ENCODE results near the gene PGR.

PGR gene
- total RNA-seq, result 0 reads per million in 3 donors

GRCh38 chr11:101129203-101129943 is at the start of gene PGR:
Gene PGR (minus strand): TSS chr11:101129813. CDS start chr11:101129070, 743 bp downstream.
- H3K4me1 ChIP-seq (ENCODE audit: control insufficient read depth, insufficient read depth, low read length, poor library complexity, severe bottlenecking), result no peaks in the 10 kb centered on the region
- no peaks in the 10 kb centered on the region for H3K9me3 ChIP-seq (ENCODE audit: control insufficient read depth, low read length)
- no peak for DNase-seq
- H3K36me3 ChIP-seq (ENCODE audit: control insufficient read depth, insufficient read depth, low read length), result no peaks in the 10 kb centered on the region
- no peak within 1 kb of the TSS for H3K27ac ChIP-seq (ENCODE audit: insufficient read depth, low read length, poor library complexity, severe bottlenecking)
- H3K4me3 ChIP-seq (ENCODE audit: insufficient read depth, low read depth, low read length, poor library complexity, severe bottlenecking), result no peak within 1 kb of the TSS
- H3K27me3 ChIP-seq (replicated peaks; ENCODE audit: control insufficient read depth, insufficient read depth, low read length, poor library complexity, severe bottlenecking), result peaks cover 21% of the 10 kb centered on the region

GRCh38 chr11:101176381-101176780 is 46.8 kb upstream of the PGR start:
- Histone ChIP-seq H3K4me1 (ENCODE audit: control insufficient read depth, insufficient read depth, low read length, poor library complexity, severe bottlenecking) (no peaks in the 10 kb centered on the region), H3K36me3 (ENCODE audit: control insufficient read depth, insufficient read depth, low read length) (no peaks in the 10 kb centered on the region), H3K27ac (ENCODE audit: insufficient read depth, low read length, poor library complexity, severe bottlenecking) (no peak overlapping the region), H3K27me3 (replicated peaks; ENCODE audit: control insufficient read depth, insufficient read depth, low read length, poor library complexity, severe bottlenecking) (no peaks in the 10 kb centered on the region), H3K9me3 (ENCODE audit: control insufficient read depth, low read length) (no peaks in the 10 kb centered on the region), H3K4me3 (ENCODE audit: insufficient read depth, low read depth, low read length, poor library complexity, severe bottlenecking) (no peak overlapping the region)
- DNase-seq, result no peak

DNA sequence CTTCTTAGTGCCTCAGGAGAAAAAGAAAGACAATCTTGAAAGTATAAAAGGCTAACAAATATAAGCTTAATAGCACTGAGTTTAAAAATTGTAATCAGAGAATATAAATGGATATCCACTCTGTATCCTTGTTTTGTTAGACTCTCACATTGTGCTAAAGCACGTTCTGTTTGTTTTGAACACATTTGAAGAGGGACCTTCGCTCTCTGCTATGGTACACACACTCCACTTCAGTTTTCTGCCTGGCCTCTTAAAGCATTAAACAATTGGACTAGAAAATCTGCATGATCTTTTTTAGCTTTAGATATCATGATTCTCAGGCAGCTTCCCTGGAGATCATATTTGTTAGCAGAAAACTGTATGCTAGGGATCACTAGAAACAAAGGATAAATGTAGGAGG is 40.3 kb upstream of the PGR start:
- DNase-seq, result no peak
- no peak overlapping the region for H3K27ac ChIP-seq (ENCODE audit: insufficient read depth, low read length, poor library complexity, severe bottlenecking)
- H3K4me3 ChIP-seq (ENCODE audit: insufficient read depth, low read depth, low read length, poor library complexity, severe bottlenecking), result no peak overlapping the region
- no peaks in the 10 kb centered on the region for H3K36me3 ChIP-seq (ENCODE audit: control insufficient read depth, insufficient read depth, low read length)
- H3K9me3 ChIP-seq (ENCODE audit: control insufficient read depth, low read length), result no peaks in the 10 kb centered on the region
- H3K4me1 ChIP-seq (ENCODE audit: control insufficient read depth, insufficient read depth, low read length, poor library complexity, severe bottlenecking), result no peaks in the 10 kb centered on the region
- no peaks in the 10 kb centered on the region for H3K27me3 ChIP-seq (replicated peaks; ENCODE audit: control insufficient read depth, insufficient read depth, low read length, poor library complexity, severe bottlenecking)

- Histone ChIP-seq H3K4me1 (ENCODE audit: control insufficient read depth, insufficient read depth, low read length, poor library complexity, severe bottlenecking) (no peaks in the 10 kb centered on the region), H3K9me3 (ENCODE audit: control insufficient read depth, low read length) (no peaks in the 10 kb centered on the region), H3K4me3 (ENCODE audit: insufficient read depth, low read depth, low read length, poor library complexity, severe bottlenecking) (no peak overlapping the region), H3K27ac (ENCODE audit: insufficient read depth, low read length, poor library complexity, severe bottlenecking) (no peak overlapping the region), H3K36me3 (ENCODE audit: control insufficient read depth, insufficient read depth, low read length) (no peaks in the 10 kb centered on the region), H3K27me3 (replicated peaks; ENCODE audit: control insufficient read depth, insufficient read depth, low read length, poor library complexity, severe bottlenecking) (no peaks in the 10 kb centered on the region)
- DNase-seq, result no peak
Observed at GRCh38 chr11:101166038-101166437, 36.4 kb upstream of the PGR start.

DNA sequence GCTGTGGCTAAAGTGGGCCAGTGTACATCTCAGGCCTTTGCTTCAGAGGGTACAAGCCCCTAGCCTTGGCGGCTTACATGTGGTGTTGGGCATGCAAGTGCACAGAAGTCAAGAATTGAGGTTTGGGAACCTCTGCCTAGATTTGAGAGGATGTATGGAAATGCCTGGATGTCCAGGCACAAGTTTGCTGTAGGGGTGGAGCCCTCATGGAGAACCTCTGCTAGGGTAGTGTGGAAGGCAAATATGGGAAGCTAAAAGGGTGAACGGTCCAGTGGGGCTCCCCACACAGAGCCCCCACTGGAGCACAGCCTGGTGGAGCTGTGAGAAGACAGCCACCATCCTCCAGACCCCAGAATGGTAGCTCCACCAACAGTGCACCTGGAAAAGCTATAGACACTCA is 28.5 kb upstream of the PGR start:
- H3K4me1 ChIP-seq (ENCODE audit: control insufficient read depth, insufficient read depth, low read length, poor library complexity, severe bottlenecking), result no peaks in the 10 kb centered on the region
- no peaks in the 10 kb centered on the region for H3K27me3 ChIP-seq (replicated peaks; ENCODE audit: control insufficient read depth, insufficient read depth, low read length, poor library complexity, severe bottlenecking)
- no peak overlapping the region for H3K4me3 ChIP-seq (ENCODE audit: insufficient read depth, low read depth, low read length, poor library complexity, severe bottlenecking)
- H3K9me3 ChIP-seq (ENCODE audit: control insufficient read depth, low read length), result no peaks in the 10 kb centered on the region
- DNase-seq, result no peak
- no peaks in the 10 kb centered on the region for H3K36me3 ChIP-seq (ENCODE audit: control insufficient read depth, insufficient read depth, low read length)
- H3K27ac ChIP-seq (ENCODE audit: insufficient read depth, low read length, poor library complexity, severe bottlenecking), result no peak overlapping the region

GRCh38 chr11:101138245-101138930 is 8.8 kb upstream of the PGR start:
- H3K27me3 ChIP-seq (replicated peaks; ENCODE audit: control insufficient read depth, insufficient read depth, low read length, poor library complexity, severe bottlenecking), result no peaks in the 10 kb centered on the region
- no peaks in the 10 kb centered on the region for H3K9me3 ChIP-seq (ENCODE audit: control insufficient read depth, low read length)
- DNase-seq, result no peak
- no peak overlapping the region for H3K4me3 ChIP-seq (ENCODE audit: insufficient read depth, low read depth, low read length, poor library complexity, severe bottlenecking)
- H3K36me3 ChIP-seq (ENCODE audit: control insufficient read depth, insufficient read depth, low read length), result no peaks in the 10 kb centered on the region
- H3K4me1 ChIP-seq (ENCODE audit: control insufficient read depth, insufficient read depth, low read length, poor library complexity, severe bottlenecking), result no peaks in the 10 kb centered on the region
- no peak overlapping the region for H3K27ac ChIP-seq (ENCODE audit: insufficient read depth, low read length, poor library complexity, severe bottlenecking)

GRCh38 chr11:101133190-101133589 is 3.6 kb upstream of the PGR start:
- no peaks in the 10 kb centered on the region for H3K36me3 ChIP-seq (ENCODE audit: control insufficient read depth, insufficient read depth, low read length)
- no peaks in the 10 kb centered on the region for H3K9me3 ChIP-seq (ENCODE audit: control insufficient read depth, low read length)
- H3K4me3 ChIP-seq (ENCODE audit: insufficient read depth, low read depth, low read length, poor library complexity, severe bottlenecking), result no peak overlapping the region
- peaks cover 7% of the 10 kb centered on the region for H3K27me3 ChIP-seq (replicated peaks; ENCODE audit: control insufficient read depth, insufficient read depth, low read length, poor library complexity, severe bottlenecking)
- no peaks in the 10 kb centered on the region for H3K4me1 ChIP-seq (ENCODE audit: control insufficient read depth, insufficient read depth, low read length, poor library complexity, severe bottlenecking)
- DNase-seq, result no peak
- H3K27ac ChIP-seq (ENCODE audit: insufficient read depth, low read length, poor library complexity, severe bottlenecking), result no peak overlapping the region

GRCh38 chr11:101128571-101129202 is 926 bp downstream of the PGR start:
- Histone ChIP-seq H3K27me3 (replicated peaks; ENCODE audit: control insufficient read depth, insufficient read depth, low read length, poor library complexity, severe bottlenecking) (peaks cover 21% of the 10 kb centered on the region), H3K4me3 (ENCODE audit: insufficient read depth, low read depth, low read length, poor library complexity, severe bottlenecking) (no peak overlapping the region), H3K9me3 (ENCODE audit: control insufficient read depth, low read length) (no peaks in the 10 kb centered on the region), H3K36me3 (ENCODE audit: control insufficient read depth, insufficient read depth, low read length) (no peaks in the 10 kb centered on the region), H3K4me1 (ENCODE audit: control insufficient read depth, insufficient read depth, low read length, poor library complexity, severe bottlenecking) (no peaks in the 10 kb centered on the region), H3K27ac (ENCODE audit: insufficient read depth, low read length, poor library complexity, severe bottlenecking) (no peak overlapping the region)
- no peak for DNase-seq

GRCh38 chr11:101127699-101128570 is 1.7 kb downstream of the PGR start:
- Histone ChIP-seq H3K27me3 (replicated peaks; ENCODE audit: control insufficient read depth, insufficient read depth, low read length, poor library complexity, severe bottlenecking) (peaks cover 21% of the 10 kb centered on the region), H3K27ac (ENCODE audit: insufficient read depth, low read length, poor library complexity, severe bottlenecking) (no peak overlapping the region), H3K36me3 (ENCODE audit: control insufficient read depth, insufficient read depth, low read length) (no peaks in the 10 kb centered on the region), H3K4me1 (ENCODE audit: control insufficient read depth, insufficient read depth, low read length, poor library complexity, severe bottlenecking) (no peaks in the 10 kb centered on the region), H3K9me3 (ENCODE audit: control insufficient read depth, low read length) (no peaks in the 10 kb centered on the region), H3K4me3 (ENCODE audit: insufficient read depth, low read depth, low read length, poor library complexity, severe bottlenecking) (no peak overlapping the region)
- DNase-seq, result no peak

Data from effector memory CD4-positive, alpha-beta T cell (primary cell).